Embryonic facial prominence (tissue), 1 donor: ENCODE data around the gene ARHGAP18.

Source experiments
- DNase-seq: peaks from one replicate; pipeline ENCODE4 v3.0.0-alpha.2; 2016; ENCODE audit errors: extremely low spot score

ARHGAP18 gene, protein sequence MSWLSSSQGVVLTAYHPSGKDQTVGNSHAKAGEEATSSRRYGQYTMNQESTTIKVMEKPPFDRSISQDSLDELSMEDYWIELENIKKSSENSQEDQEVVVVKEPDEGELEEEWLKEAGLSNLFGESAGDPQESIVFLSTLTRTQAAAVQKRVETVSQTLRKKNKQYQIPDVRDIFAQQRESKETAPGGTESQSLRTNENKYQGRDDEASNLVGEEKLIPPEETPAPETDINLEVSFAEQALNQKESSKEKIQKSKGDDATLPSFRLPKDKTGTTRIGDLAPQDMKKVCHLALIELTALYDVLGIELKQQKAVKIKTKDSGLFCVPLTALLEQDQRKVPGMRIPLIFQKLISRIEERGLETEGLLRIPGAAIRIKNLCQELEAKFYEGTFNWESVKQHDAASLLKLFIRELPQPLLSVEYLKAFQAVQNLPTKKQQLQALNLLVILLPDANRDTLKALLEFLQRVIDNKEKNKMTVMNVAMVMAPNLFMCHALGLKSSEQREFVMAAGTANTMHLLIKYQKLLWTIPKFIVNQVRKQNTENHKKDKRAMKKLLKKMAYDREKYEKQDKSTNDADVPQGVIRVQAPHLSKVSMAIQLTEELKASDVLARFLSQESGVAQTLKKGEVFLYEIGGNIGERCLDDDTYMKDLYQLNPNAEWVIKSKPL

DNA sequence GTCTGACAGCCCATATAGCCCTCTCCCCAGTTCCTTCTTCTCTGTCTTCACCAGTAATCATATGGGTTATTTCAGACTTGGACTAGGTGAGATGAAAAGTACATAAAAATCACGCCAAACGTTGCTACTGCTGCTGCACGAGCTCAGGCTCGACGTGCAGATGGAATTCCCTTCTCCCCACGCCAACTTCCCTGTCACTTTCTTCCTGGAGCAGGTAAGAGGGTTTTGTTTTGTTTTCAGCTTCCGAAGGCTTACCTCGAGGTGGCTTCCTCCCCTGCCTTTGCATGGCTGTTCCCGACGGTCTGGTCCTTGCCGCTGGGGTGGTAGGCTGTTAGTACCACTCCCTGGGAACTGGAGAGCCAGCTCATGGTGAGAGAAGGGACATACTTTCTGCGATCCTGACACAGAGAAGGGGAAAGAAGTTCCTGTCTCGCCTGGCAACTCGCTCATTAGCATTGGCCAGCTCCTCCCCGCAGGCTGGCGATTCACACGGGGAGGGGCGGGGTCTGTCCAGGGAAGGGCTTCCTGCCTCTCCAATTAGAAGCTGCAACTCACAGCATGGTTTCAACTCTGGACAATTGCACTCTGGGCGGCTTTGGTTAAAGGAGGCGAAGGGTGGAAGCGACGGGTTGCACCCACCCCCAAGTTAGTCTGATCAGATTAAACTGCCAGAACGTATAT lies at the start of gene ARHGAP18:
Gene ARHGAP18, minus strand, starts transcription at position 409 of the 681 bp plus-strand sequence. Its CDS starts 41 bp downstream, at position 368.
- DNase-seq, result no peak

DNA sequence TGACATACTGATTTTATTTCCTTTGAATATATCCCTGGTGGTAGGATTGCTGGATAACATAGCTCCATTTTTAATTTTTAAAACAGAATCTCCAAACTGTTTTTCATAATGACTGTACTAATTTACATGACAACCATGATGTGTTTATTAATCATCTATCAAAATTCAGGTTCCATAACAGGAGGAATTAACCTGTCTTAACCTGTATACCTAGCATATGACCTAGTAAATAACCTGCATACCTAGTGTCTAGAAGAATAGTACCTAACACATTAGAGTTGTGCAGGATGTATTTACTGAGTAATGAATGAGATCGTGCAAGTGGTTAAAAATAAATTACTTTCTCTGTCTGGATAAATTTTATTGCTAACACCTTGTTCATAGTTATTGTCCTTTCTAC lies 45.8 kb upstream of the ARHGAP18 start:
- no peak for DNase-seq

DNA sequence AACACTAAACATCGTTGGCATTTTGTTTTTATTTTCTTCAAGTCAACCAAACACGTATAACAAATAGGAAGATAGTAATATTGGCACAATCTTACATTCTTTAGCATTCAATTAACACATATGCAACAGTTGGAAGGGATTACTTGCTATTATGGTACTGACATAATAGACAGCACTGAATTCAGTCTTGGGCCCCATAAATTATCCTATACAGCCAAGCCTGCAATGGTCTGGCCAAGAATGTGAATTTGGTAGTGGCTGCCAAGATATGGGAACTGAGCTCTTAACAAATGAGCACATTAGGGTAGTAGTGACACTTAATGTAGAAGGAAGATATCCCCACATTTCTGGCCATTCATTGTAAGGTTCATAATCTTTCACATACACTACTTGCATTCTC lies 44.8 kb upstream of the ARHGAP18 start:
- no peak for DNase-seq

DNA sequence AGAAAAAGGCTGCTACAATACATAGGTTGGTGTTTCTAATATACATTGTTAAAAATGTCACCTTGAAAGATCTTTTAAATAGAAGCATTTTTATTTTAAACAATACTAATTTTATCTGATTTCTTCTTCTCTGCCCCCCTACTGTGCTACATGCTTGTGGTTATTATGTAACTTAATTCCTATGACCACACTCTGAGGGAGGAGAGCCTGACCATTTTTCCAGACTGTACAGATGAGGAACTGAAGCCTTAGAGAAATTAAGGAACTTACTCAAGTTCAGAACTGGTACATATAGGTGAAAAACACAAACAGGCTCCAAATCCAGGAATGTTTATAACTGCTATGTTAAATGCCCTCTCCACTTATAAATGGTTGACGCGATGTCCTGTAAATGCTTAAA lies 43.4 kb upstream of the ARHGAP18 start:
- no peak for DNase-seq

DNA sequence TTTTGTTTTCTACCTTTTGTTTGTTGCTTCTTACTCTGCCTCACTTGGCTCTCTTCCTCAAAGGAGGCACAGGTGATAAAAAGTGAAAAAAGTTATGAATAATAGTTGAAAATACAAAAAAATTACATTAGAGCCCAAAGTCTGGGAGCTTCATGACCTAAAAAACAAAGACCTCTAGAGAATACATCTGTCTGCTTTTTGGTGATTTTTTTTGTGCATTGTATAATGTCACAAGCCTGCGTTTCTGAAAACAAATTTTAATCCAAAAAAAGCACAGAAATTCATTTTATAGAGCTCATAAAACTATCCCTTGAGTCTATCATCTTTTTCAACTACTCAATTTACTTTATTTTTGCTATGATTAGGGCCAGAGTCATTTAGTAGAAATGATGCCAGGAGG lies 41.4 kb upstream of the ARHGAP18 start:
- DNase-seq, result no peak

DNA sequence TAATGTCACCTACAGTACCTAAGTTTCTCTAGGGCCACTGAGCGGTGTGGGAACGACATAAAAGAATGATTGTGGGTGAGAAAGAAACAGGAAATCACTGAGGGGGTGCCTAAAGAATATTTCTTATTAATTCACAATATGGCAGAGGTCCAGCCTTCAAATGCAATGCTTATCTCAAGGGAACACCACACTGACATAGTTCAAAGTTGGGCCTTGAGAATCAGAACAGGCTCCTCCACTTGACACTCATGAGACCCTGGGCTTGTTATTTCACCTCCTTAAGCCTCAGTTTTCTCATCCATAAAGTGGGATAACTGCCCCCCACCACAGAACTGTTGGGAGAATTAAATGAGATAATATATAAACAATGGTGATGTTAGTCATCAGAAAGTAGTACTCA lies 40.4 kb upstream of the ARHGAP18 start:
- no peak for DNase-seq

DNA sequence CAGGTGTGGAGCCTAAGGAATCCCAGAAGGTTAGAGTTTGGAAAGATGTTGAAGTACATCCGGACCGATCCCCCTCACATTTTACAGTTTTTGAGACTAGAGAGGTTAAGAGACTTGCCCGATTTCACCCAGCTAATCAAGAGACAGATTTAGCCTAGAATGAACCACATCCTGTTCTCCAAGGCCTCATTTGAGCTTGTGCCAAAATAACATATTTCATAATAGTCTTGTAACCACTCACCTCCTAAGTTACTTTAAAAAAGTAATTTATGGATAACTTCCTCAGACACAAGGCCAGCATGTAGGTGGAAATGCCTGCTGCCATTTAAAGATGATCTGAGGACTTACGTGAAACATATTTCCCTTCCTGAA lies 39.8 kb upstream of the ARHGAP18 start:
- no peak for DNase-seq

DNA sequence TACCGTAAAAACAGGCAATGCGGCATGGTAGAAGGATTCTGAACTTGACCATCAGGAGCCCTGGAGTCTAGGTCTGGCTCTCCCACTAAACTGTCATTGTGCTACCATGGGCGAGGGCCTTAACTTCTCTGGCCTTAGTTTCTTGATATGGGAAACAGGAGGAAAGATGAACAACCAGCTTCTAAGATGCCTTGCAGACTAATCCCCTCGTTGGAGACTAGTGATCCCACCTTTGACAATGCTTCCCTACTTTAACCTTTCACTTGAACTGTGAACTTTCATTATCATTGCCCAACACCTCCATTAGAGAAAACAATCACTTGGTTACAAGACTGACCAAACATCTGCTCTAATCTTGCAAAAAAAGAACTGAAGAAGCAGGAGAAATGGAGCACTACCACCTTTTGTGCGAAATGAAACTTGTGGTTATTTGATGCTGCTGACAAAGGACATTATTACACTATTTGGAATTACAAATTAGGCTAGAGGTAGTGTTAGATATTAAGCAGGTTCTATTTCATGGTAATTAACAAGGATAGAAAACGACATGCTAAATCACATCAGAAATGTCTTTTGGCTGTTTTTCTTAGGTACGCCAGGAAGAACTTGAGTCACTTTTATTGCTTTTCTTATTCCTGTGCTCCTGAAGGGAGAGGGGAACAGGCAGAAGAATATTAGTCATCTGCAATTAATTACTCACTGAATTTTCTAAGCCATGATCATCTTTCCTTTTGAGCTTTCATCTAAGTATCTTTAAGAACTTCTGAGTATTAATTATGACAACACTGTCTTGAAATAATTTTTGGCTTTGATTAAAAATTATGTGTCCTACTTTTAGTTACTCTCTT lies 39.1 kb upstream of the ARHGAP18 start:
- DNase-seq, result no peak

DNA sequence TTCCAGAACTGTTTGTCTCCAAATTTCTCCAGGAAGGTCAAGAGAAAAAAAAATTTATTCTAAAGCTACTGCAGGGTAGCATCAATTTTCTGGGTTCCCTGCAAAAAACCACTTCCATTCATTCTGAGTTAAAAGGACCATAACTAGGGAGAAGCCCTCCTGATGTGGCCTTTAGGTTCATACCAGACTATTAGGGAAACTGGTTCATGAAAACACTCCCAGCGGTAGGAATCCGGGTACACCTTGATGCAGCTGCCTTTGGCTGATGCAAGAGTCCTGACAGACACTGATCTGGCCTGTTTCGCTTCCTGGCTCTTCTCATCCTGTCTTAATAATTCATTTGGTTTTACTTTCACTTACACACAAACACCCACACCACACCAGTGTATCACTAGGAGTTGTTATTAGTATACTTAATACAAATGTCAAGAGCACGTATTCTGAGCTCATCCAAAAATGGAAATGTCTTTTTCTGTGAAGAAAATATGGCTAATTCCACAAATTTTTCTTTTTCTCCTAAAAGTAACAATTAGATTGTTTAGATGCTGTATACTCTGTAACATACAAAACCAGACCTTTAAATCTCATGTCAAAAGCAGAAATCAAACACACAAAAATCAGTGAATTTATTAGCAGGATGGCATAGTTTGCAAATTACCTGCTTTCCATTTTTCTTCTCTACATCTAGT lies 38.4 kb upstream of the ARHGAP18 start:
- no peak for DNase-seq

DNA sequence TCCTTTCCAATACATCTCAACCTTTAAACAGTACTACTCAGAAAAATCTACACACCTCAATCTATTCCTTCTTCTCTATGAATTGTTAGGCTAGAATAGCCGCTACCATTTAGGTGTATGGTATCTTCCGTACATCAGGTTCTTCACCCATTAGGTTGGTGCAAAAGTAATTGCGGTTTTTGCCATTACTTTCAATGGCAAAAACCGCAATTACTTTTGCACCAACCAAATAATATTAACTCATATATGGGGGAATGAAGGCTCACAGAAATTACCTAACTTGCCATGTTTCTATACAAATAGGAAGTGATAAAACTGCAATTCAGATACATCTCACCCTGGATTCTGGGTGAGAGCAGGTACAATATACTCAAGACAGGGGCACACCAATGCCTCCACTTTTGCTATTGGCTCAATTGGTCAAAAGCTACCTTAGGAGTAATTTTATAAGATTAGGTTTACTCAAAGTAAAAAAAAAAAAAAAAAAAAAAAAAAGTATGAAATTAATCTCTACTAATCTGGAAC lies 37.7 kb upstream of the ARHGAP18 start:
- no peak for DNase-seq

DNA sequence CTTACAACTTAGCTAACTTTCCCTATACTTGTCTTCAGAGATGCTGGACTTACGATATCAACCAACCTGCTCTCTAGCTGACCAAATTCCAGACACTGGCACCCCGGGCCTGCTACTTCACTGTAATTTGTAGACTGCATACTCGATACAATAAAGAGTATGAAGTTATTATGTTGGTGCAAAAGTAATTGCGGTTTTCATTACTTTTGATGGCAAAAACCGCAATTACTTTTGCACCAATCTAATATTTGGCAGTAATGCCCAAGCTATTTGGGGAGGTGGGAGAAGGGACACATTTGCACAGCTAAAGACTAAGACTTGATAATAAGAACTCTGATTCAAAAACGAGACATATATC lies 34.9 kb upstream of the ARHGAP18 start:
- DNase-seq, result no peak

DNA sequence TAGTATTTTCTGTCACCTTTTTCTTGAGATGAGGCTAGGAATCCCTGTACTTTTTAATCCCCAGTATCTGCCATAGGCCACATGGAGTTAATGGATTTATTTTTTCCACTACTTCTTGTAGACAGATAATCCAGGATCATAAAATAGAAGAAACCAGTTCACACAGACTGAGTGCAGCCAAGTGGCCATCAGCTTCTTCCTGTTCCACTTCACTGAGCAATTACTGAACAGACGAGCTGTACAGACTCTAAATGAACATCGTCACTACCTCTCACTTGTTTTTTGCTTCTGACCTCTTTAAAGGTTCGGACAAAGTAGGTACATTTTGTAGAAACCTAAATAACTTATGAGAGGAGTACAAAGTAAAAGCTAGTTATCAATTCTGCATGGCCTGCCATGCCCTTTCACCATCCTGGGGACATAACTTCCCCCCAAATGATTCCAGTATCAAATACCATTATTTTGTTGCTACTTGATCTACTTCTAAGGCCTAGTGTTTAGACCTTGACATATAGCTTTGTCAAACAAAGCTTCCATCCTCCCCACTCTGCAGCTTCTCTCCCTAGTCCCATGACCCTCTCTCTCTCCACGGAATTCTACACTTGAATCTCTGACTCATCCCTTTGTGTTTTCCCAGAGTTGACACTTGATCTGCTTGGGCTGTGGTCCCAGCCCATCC lies 34.4 kb upstream of the ARHGAP18 start:
- no peak for DNase-seq

DNA sequence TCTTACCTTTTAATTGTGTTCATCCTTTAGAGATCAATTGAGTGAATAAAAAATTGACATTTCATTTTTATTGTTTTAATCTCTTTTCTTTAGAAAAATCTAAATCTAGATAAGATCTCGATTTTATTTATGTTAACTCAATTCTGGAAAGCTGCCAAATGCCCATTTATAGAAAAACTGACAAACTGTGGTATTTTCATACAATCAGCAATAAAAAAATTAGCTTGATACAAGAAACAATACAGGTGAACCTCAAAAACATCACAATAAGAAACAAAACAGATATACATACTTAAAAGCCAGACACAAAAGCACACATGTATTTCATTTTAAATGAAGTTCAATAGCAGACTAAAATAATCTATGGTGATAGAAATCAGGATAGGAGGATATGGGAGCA lies 30.0 kb upstream of the ARHGAP18 start:
- DNase-seq, result no peak

DNA sequence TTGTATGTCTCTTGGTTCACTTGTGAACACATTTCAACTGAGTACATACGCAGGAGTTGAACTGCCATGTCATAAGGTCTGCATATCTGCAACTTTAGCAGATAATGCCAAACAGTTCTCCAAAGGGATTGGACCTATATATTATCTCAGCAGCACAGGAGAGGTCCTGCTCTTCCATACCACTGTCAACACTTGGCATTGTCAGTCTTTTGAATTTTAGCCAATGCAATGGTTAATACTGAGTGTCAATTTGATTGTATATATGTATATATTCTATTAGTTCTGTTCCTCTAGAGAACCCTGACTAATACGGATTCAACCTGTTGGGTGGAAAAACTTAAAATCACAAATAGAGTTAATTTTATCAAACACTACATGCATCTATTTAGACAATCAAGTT lies 26.1 kb upstream of the ARHGAP18 start:
- DNase-seq, result no peak

DNA sequence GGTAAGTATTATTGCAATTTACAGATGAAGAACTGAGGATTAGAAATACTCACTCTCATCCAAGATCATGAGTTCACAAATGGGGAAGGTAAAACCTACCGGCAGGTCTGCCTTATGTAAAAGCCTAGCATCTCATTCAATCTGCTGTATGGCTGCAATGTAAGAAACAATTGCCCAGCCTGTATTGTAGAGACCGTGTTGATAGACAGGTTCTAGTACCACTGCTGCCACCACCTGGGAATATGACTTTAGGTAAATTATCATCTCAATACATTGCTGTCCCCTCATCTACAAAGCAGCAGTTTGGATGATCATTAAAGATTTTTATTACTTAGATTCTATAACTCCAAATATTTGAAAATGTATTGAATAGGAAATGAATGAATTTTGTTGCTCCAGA lies 23.3 kb upstream of the ARHGAP18 start:
- DNase-seq, result no peak

DNA sequence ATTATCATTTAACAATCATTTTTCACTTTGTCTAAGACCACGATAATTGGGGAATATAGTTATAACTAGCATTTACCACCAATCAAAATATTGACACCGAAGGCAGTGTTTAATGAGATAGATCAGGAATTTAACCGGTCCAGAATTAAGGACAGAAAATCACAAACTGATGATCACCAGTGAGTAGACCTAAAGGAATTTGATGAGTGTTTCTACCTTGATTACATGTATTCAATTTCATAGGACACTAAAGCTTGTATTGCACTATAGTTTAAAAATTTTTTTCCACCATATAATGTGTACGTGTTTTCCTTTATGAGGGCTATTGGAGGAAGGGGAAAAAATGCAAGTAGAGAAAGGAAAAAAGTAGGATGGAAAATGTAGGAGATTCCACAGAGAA lies 22.6 kb upstream of the ARHGAP18 start:
- DNase-seq, result no peak

DNA sequence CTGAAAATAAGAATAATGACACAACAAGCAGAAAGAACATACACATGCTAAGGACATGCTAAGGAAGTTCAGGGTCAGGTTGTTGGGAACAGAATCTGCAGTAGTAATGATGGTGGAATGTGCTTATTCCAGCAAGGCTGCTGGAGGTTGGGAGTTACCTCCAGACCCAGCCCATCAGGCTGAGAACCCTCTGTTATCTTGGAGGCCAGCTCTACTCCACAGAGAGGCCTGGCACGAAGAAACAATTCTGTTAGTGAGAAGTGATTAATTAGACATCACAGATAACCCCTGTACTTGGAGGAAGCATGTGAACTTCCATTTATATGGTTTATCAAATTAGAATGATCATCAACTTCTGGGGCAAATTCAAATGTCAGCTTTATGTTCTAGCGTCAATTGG lies 22.1 kb upstream of the ARHGAP18 start:
- no peak for DNase-seq

DNA sequence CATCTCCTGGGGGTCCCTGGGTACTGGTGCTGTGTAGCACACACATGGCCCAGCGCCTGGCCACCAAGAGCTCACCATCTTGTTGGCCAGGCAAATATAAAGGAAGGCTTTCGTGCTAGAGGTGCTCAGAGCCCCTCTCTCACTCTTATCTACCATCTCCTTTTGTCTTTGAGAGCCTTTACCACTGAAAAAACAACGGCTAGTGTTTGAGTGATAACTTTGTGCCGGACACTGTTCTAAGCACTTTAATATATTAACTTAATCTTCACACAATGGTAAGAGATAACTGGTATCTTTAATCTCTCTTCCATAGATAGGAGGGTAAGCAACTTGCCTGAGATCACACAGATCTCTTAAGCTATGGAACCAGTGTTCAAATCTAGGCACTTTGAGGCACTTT lies 21.5 kb upstream of the ARHGAP18 start:
- DNase-seq, result no peak

DNA sequence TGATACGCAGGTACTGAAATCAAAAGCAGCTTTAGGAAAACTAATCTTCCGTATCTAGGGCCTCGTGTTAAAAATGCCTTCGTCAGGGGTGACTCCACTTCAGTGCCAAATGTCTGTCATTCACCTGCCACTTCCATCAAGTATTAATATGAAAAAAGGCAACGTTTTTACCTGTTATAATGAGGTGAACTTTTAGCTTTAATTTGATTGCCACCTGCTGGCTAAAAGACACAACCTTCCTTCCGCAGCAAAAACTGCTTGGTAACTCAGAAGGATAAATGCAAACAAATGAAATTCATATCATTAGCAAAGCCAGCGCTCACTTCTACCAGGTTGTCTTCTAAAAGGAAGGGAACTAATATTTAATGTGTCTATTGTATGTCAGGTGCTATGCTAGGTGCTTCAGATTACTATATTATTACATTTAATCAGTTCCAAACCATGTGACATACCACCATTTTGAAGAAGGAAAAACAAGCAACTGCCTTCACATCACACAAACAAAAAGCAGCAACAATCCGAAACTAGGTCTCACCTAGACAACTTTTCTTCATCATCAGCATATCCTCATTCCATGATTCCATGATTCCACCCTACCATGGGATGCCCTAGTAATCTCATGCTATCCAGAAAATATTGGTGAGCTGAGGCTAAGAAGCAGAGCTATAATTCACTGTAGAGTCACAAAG lies 20.6 kb upstream of the ARHGAP18 start:
- no peak for DNase-seq

DNA sequence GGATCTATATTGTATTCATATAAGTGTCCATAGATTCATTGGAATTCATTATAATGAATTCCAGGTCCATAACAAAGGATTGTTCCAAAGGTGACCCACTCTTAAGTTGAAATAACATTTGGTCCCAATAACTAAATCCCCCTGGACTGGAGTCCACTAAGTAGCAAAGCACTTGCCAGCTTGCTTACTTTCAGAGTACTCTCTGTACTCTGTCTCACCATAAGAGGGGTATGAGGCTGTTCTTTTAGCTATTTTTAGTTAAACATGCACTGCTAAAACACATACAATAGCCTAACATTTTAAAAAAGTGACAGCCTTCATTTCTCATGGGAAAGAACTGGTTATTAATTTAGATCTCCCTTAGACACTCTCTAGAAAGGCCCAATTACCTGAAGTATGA lies 16.7 kb upstream of the ARHGAP18 start:
- no peak for DNase-seq
